T-helper 17 cell (primary cell): ENCODE measurements around the gene KCNMA1. TPM values are rescaled to one million over a fixed set of nuclear protein-coding genes. Genes with fewer than 3 reads are reported as not detected.
A peak's percentile ranks its signal among the peaks of the same experiment; 100 is the strongest.

Experiments used
- ATAC-seq: fragments of 150-1000 bp; cut with Tn5 transposase; 2 replicates; pipeline ENCODE4 v1.10.0; 2021; ENCODE audit warnings: mild to moderate bottlenecking, moderate library complexity
- DNase-seq, 3 donors: peaks; one replicate each; pipeline versions ENCODE4 v3.0.0 to v3.0.0-alpha.2; 2020 to 2021
- H3K9me3 ChIP-seq: one replicate; pipeline ENCODE4 v1.7.0; 2013; ENCODE audit warnings: low read length, mild to moderate bottlenecking; ENCODE audit not compliant: control insufficient read depth, poor library complexity, severe bottlenecking
- H3K27ac Mint-ChIP-seq: one replicate; pipeline ENCODE4 v1.8.0; 2022; ENCODE audit warnings: mild to moderate bottlenecking, moderate library complexity, mixed read lengths
- H3K27me3 Mint-ChIP-seq: one replicate; pipeline ENCODE4 v1.8.0; 2022; ENCODE audit warnings: mixed read lengths
- H3K36me3 Mint-ChIP-seq: one replicate; pipeline ENCODE4 v1.8.0; 2022; ENCODE audit warnings: low read depth, mixed read lengths
- H3K4me1 Mint-ChIP-seq: one replicate; pipeline ENCODE4 v1.8.0; 2022; ENCODE audit warnings: mild to moderate bottlenecking, mixed read lengths
- H3K4me3 Mint-ChIP-seq: one replicate; pipeline ENCODE4 v1.8.0; 2022; ENCODE audit warnings: mild to moderate bottlenecking, moderate library complexity, mixed read lengths
- total RNA-seq, 4 donors: library from RNA in 2 of 4; stranded (reverse) in 2 of 4; gene quantifications; one replicate each; pipeline ENCODE4 v1.2.3 and lab custom pipeline; 2022 to 2026

Gene KCNMA1
- total RNA-seq, 2 donors from 2014 or later, result 0.27 TPM; not detected in 1

DNA sequence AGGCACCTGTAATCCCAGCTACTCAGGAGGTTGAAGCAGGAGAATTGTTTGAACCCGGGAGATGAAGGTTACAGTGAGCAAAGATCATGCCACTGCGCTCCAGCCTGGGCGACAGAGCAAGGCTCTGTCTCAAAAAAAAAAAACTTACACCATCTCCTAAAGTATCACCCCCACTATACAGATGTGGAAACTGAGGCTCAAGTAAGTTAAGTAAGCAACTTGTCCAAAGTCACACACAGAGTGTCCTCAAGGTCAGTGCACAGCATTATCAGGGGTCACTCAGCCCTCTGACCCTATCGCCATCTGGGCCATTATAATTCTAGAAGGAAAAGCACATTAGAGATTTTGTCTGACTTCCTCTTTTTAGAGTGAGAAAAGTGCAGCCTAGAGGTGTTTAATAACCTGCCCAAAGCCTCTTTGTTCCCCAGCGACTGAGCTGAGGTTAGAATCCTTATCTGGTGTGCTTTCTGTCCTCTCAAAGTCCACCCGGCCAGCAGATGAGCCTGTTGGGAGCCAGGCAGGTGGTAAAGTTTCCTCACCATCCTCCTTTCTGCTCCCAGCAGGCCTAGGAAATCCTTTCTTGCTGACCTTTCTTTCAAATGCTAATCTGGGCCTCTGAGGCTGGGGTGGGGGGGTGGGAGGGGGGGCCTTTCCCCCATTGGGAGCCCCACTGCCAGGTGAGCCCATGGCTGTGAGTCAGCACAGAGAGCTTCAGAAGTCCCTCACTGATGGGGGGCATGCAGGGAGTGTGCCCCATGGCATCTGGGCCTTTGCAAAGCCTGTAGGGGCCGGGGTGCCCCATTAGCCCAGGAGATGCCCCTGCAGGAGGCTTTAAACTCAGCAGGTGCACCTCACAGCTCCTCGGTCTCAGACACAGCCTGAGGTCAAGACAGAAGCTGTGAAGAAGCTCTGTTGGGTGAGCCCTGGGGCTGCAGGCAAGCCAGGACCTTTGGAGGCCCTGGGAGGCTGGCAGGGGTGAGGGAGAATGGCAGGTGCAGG is 12.0 kb upstream of the KCNMA1 start:
- no peak for DNase-seq
- Mint-ChIP-seq H3K4me1 (no peaks in the 10 kb centered on the region), H3K27me3 (peaks cover 42% of the 10 kb centered on the region), H3K36me3 (no peaks in the 10 kb centered on the region), H3K27ac (no peak overlapping the region), H3K4me3 (no peak overlapping the region)
- H3K9me3 ChIP-seq, result no peaks in the 10 kb centered on the region
- no peak for ATAC-seq

DNA sequence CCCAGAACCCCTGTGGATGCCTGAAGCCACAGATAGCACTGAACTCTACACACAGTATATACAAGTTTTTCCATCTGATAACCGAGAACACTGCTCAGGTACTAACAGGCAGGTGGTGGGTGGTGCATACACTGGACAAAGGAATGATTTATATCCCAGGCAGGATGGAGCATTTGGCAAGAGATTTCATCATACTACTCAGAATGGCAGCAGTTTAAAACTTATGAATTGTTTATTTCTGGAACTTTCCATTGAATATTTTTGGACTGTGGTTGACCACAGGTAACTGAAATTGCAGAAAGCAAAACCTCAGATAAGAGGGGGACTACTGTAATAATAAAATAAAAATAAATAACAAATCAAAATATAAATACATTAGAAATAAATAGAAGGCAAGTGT is 10.9 kb upstream of the KCNMA1 start:
- H3K36me3 Mint-ChIP-seq, result no peaks in the 10 kb centered on the region
- no peak overlapping the region for H3K27ac Mint-ChIP-seq
- no peak overlapping the region for H3K4me3 Mint-ChIP-seq
- no peak for ATAC-seq
- H3K4me1 Mint-ChIP-seq, result no peaks in the 10 kb centered on the region
- DNase-seq, result no peak
- peaks cover 50% of the 10 kb centered on the region for H3K27me3 Mint-ChIP-seq
- no peaks in the 10 kb centered on the region for H3K9me3 ChIP-seq

DNA sequence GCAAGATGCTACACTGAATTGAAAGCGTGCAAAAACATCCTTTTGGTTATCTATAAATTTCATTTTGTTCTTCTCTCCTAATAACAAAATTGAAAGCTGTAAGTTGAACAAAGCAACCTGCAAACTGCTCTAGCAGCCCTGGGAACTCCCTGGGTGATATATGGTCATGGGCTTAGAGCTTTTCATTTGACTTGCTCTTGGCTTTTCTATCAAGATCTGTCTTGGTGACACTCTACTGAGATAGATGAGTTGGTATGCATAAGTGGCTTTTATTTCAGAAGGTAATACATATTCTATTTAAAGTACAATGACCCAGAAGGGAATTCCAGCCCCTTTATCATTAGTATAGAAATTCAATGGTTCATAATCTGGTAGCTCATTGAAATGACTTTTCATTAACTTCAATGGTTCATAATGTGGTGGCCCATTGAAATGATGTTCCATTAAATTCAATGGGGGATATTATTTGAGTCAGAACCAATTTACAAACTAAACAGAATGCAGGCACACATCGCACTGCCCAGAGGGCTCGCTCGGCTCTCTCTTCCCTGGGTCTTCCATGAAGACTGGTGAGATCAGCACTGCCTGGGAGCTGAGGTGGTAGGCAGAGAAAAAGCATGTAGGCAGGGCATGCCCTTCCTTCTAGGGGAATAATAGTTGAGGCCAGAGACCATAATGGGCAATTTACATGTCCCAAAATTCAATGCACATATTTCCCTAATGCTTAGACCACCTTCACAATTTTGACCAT is 10.1 kb upstream of the KCNMA1 start:
- no peak for DNase-seq
- no peak for ATAC-seq
- no peaks in the 10 kb centered on the region for H3K4me1 Mint-ChIP-seq
- H3K9me3 ChIP-seq, result no peaks in the 10 kb centered on the region
- H3K4me3 Mint-ChIP-seq, result no peak overlapping the region
- H3K36me3 Mint-ChIP-seq, result no peaks in the 10 kb centered on the region
- H3K27me3 Mint-ChIP-seq, result peaks cover 50% of the 10 kb centered on the region
- H3K27ac Mint-ChIP-seq, result no peak overlapping the region

- H3K4me1 Mint-ChIP-seq, result peaks cover 9% of the 10 kb centered on the region
- H3K9me3 ChIP-seq, result no peaks in the 10 kb centered on the region
- H3K36me3 Mint-ChIP-seq, result no peaks in the 10 kb centered on the region
- ATAC-seq, result no peak
- no peak overlapping the region for H3K27ac Mint-ChIP-seq
- peaks cover 60% of the 10 kb centered on the region for H3K27me3 Mint-ChIP-seq
- DNase-seq, result no peak
- no peak overlapping the region for H3K4me3 Mint-ChIP-seq
Measured at GRCh38 chr10:77644557-77645243, 7.1 kb upstream of the KCNMA1 start.

- no peak overlapping the region for H3K4me3 Mint-ChIP-seq
- no peaks in the 10 kb centered on the region for H3K36me3 Mint-ChIP-seq
- no peaks in the 10 kb centered on the region for H3K9me3 ChIP-seq
- peaks cover 11% of the 10 kb centered on the region for H3K4me1 Mint-ChIP-seq
- ATAC-seq (no peak), DNase-seq (no peak)
- peaks cover 68% of the 10 kb centered on the region for H3K27me3 Mint-ChIP-seq
- no peak overlapping the region for H3K27ac Mint-ChIP-seq
Measured at GRCh38 chr10:77643795-77644468, 6.3 kb upstream of the KCNMA1 start.

DNA sequence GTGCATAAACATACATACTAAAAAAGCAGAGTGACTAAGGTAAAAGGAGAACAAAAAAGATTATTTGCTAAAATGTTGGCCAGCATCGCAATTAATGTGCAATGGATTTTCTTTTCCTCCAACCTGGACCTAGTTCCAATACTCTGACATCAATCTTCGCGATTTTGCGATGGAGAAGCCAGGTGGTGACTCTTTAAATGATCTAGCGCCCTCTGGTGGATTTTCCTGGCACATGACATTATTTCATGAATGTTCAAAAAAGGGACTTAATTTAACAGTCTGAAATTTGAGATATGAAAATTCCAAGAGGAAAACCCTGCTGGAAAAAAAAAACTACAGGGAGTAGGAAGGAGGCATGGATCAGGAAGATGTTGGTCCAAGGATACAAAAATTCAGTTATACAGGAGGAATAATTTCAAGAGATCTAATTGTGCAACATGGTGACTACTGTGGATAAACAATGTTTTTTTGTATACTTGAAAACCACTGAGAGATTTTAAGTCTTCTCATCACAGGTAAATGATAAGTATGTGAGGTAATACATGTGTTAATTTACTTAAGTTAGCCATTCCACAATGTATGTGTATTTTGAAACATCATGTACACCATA is 4.3 kb upstream of the KCNMA1 start:
- DNase-seq, result peak in 1 of 3 donors; percentile 22
- Mint-ChIP-seq H3K4me3 (no peak overlapping the region), H3K36me3 (peaks cover 2% of the 10 kb centered on the region), H3K27ac (no peak overlapping the region), H3K4me1 (peaks cover 14% of the 10 kb centered on the region), H3K27me3 (peaks cover 62% of the 10 kb centered on the region)
- no peaks in the 10 kb centered on the region for H3K9me3 ChIP-seq
- ATAC-seq, result peak; percentile 40

GRCh38 chr10:77641344-77641743 is 3.7 kb upstream of the KCNMA1 start:
- DNase-seq, result no peak
- ATAC-seq, result no peak
- H3K9me3 ChIP-seq, result no peaks in the 10 kb centered on the region
- Mint-ChIP-seq H3K4me3 (no peak overlapping the region), H3K4me1 (peaks cover 17% of the 10 kb centered on the region), H3K27ac (no peak overlapping the region), H3K27me3 (peaks cover 62% of the 10 kb centered on the region), H3K36me3 (peaks cover 2% of the 10 kb centered on the region)

DNA sequence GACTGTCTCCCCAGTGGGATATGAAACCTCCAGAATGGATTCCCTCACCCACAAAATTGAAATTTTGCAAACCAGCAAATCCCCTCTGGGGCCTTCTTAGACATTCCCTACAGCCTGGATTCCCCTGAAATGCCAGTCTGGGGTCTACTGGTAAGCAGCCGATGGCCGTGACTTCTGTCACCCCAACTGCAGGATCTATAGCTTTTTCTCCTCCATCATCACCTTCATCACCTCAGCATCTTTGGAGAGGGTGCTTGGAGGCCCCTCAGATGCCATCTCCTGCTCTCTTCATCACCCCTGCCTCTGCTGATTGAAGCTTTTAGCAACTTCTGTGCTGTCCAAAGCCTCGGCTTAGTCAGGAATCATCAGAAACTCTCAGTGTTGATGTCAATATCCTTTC is 2.6 kb upstream of the KCNMA1 start:
- DNase-seq (no peak), ATAC-seq (no peak)
- Mint-ChIP-seq H3K36me3 (peaks cover 2% of the 10 kb centered on the region), H3K27ac (no peak overlapping the region), H3K27me3 (peaks cover 68% of the 10 kb centered on the region), H3K4me3 (no peak overlapping the region), H3K4me1 (peaks cover 17% of the 10 kb centered on the region)
- H3K9me3 ChIP-seq, result no peaks in the 10 kb centered on the region

GRCh38 chr10:77639756-77640155 is 2.1 kb upstream of the KCNMA1 start:
- Mint-ChIP-seq H3K27me3 (peaks cover 72% of the 10 kb centered on the region), H3K27ac (no peak overlapping the region)
- ATAC-seq, result no peak

DNA sequence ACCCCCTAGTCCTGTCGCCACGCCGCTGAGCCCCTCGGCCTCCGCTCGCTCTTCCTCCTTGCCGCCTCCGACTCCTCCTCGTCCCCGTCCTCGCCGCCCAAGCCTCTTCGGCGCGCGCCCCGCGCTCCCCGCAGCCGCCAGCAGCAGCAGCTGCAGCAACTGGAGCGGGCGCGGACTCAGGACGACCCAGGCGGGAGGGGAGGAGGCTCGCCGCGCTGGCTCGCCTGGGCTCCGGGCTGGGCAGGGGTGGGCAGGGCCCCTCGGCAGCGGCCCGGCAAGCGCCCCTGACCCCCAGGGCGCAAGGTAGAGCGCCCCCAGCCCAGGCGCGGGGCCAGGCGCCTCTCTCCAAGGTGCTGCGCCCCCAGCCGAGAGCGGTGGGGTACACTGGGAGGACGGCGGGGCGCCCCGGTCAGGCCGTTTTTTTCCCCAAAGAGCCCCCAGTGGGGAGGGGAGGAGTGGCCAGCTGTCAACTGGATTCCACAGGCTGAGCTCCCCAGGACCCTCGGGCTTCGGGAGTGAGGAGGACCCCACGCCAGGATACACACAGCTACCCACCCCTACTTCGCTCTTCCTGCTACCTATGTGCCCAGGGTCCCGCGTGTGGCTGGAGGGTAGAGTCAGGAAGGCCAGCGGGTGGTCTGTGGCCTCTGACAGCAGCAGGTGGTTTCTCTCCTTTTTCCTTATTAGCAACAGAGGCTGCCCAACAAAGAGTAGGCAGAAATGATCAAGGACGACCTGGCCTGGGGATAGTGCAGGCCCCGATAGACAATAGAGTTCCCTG is 903 bp upstream of the KCNMA1 start:
- no peaks in the 10 kb centered on the region for H3K9me3 ChIP-seq
- peaks cover 2% of the 10 kb centered on the region for H3K36me3 Mint-ChIP-seq
- H3K4me3 Mint-ChIP-seq, result no peak overlapping the region
- peaks cover 17% of the 10 kb centered on the region for H3K4me1 Mint-ChIP-seq
- DNase-seq (no peak), ATAC-seq (no peak)
- no peak overlapping the region for H3K27ac Mint-ChIP-seq
- H3K27me3 Mint-ChIP-seq, result peaks cover 76% of the 10 kb centered on the region

More at GRCh38 chr10:77639756-77640155, 2.1 kb upstream of the KCNMA1 start:
- H3K4me3 Mint-ChIP-seq, result no peak overlapping the region
- H3K4me1 Mint-ChIP-seq, result peaks cover 17% of the 10 kb centered on the region
- H3K9me3 ChIP-seq, result no peaks in the 10 kb centered on the region
- peaks cover 2% of the 10 kb centered on the region for H3K36me3 Mint-ChIP-seq
- DNase-seq, result no peak

DNA sequence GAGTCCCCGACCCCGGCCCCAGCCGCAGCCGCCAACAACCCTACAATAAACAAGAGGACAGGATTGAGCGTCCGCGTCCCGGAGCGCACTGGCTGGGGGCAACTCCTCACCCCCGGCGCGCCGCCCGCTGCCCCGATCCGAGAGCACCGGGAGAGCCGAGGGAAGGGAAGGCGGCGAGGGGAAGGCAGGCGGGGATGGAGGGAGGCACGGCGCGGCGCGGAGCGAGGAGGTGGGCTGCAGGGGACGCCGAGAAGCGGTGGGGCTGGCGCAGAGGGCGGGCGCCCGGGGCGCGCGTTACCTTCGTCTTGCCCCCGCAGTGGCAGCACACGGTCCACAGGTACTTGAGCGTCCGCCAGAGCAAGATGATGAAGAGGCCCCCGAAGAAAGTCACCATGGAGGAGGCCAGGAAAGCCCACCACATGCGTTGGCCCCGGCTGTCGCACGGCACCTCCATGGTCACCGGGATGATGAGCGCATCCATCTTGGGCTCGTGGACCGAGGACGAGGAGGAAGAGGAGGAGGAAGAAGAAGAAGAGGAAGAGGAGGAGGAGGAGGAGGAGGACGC is 559 bp downstream of the KCNMA1 start:
- DNase-seq, result no peak
- H3K27ac Mint-ChIP-seq, result no peak overlapping the region
- H3K4me1 Mint-ChIP-seq, result peaks cover 17% of the 10 kb centered on the region
- H3K4me3 Mint-ChIP-seq, result peak overlapping the region; percentile 59
- H3K36me3 Mint-ChIP-seq, result peaks cover 2% of the 10 kb centered on the region
- no peaks in the 10 kb centered on the region for H3K9me3 ChIP-seq
- no peak for ATAC-seq
- H3K27me3 Mint-ChIP-seq, result peaks cover 86% of the 10 kb centered on the region
